ENCODE results near the gene GUCY1A2.

The GUCY1A2 gene

GRCh38 chr11:106684944-106685343, 333.3 kb downstream of the GUCY1A2 start:
- Histone ChIP-seq H3K4me1 (ENCODE audit: insufficient read depth, poor library complexity, severe bottlenecking) (no peaks in the 10 kb centered on the region), H3K27me3 (ENCODE audit: insufficient read depth, poor library complexity, severe bottlenecking) (no peaks in the 10 kb centered on the region), H3K36me3 (ENCODE audit: low read depth) (no peaks in the 10 kb centered on the region), H3K27ac (ENCODE audit: poor library complexity, severe bottlenecking) (no peak overlapping the region), H3K4me3 (ENCODE audit: severe bottlenecking) (no peak overlapping the region), H3K9me3 (ENCODE audit: severe bottlenecking) (no peaks in the 10 kb centered on the region)
- DNase-seq (ENCODE audit: low spot score) (no peak), ATAC-seq (ENCODE audit: low read depth) (no peak)
- TF ChIP-seq CTCF (IDR thresholded peaks at IDR 0.05; ENCODE audit: poor library complexity, severe bottlenecking): no peak

GRCh38 chr11:106683435-106683834, 334.8 kb downstream of the GUCY1A2 start:
- ATAC-seq (ENCODE audit: low read depth): no peak
- DNase-seq (ENCODE audit: low spot score): no peak
- Histone ChIP-seq H3K27ac (ENCODE audit: poor library complexity, severe bottlenecking) (no peak overlapping the region), H3K36me3 (ENCODE audit: low read depth) (no peaks in the 10 kb centered on the region), H3K4me1 (ENCODE audit: insufficient read depth, poor library complexity, severe bottlenecking) (no peaks in the 10 kb centered on the region), H3K27me3 (ENCODE audit: insufficient read depth, poor library complexity, severe bottlenecking) (no peaks in the 10 kb centered on the region), H3K4me3 (ENCODE audit: severe bottlenecking) (no peak overlapping the region), H3K9me3 (ENCODE audit: severe bottlenecking) (no peaks in the 10 kb centered on the region)
- no peak for TF ChIP-seq CTCF (IDR thresholded peaks at IDR 0.05; ENCODE audit: poor library complexity, severe bottlenecking)

- Histone ChIP-seq H3K4me3 (ENCODE audit: severe bottlenecking) (no peak overlapping the region), H3K4me1 (ENCODE audit: insufficient read depth, poor library complexity, severe bottlenecking) (no peaks in the 10 kb centered on the region), H3K36me3 (ENCODE audit: low read depth) (no peaks in the 10 kb centered on the region), H3K27me3 (ENCODE audit: insufficient read depth, poor library complexity, severe bottlenecking) (no peaks in the 10 kb centered on the region), H3K27ac (ENCODE audit: poor library complexity, severe bottlenecking) (no peak overlapping the region), H3K9me3 (ENCODE audit: severe bottlenecking) (no peaks in the 10 kb centered on the region)
- no peak for TF ChIP-seq CTCF (IDR thresholded peaks at IDR 0.05; ENCODE audit: poor library complexity, severe bottlenecking)
- DNase-seq (ENCODE audit: low spot score) (no peak), ATAC-seq (ENCODE audit: low read depth) (no peak)
Measured at GRCh38 chr11:106681435-106681834, 336.8 kb downstream of the GUCY1A2 start.

GRCh38 chr11:106679581-106679980, 338.7 kb downstream of the GUCY1A2 start:
- H3K9me3 ChIP-seq (ENCODE audit: severe bottlenecking): no peaks in the 10 kb centered on the region
- peaks cover 2% of the 10 kb centered on the region for H3K27me3 ChIP-seq (ENCODE audit: insufficient read depth, poor library complexity, severe bottlenecking)
- H3K4me3 ChIP-seq (ENCODE audit: severe bottlenecking): no peak overlapping the region
- ATAC-seq (ENCODE audit: low read depth) (no peak), DNase-seq (ENCODE audit: low spot score) (no peak)
- no peaks in the 10 kb centered on the region for H3K36me3 ChIP-seq (ENCODE audit: low read depth)
- no peaks in the 10 kb centered on the region for H3K4me1 ChIP-seq (ENCODE audit: insufficient read depth, poor library complexity, severe bottlenecking)
- no peak for TF ChIP-seq CTCF (IDR thresholded peaks at IDR 0.05; ENCODE audit: poor library complexity, severe bottlenecking)
- no peak overlapping the region for H3K27ac ChIP-seq (ENCODE audit: poor library complexity, severe bottlenecking)

GRCh38 chr11:106679181-106679580, 339.1 kb downstream of the GUCY1A2 start:
- Histone ChIP-seq H3K4me1 (ENCODE audit: insufficient read depth, poor library complexity, severe bottlenecking) (no peaks in the 10 kb centered on the region), H3K27ac (ENCODE audit: poor library complexity, severe bottlenecking) (no peak overlapping the region), H3K36me3 (ENCODE audit: low read depth) (no peaks in the 10 kb centered on the region), H3K9me3 (ENCODE audit: severe bottlenecking) (no peaks in the 10 kb centered on the region), H3K4me3 (ENCODE audit: severe bottlenecking) (no peak overlapping the region), H3K27me3 (ENCODE audit: insufficient read depth, poor library complexity, severe bottlenecking) (peaks cover 2% of the 10 kb centered on the region)
- DNase-seq (ENCODE audit: low spot score) (no peak), ATAC-seq (ENCODE audit: low read depth) (no peak)
- TF ChIP-seq CTCF (IDR thresholded peaks at IDR 0.05; ENCODE audit: poor library complexity, severe bottlenecking): no peak

All from RWPE2 (cell line).